GM23338 (cell line): Measurements from ENCODE around the gene SH3D19. TPM values are rescaled to one million over a fixed set of nuclear protein-coding genes. Genes with fewer than 3 reads are reported as not detected.

Experiments
- ATAC-seq: fragments of 200-7000 bp; cut with Tn5 transposase; 3 replicates; pipeline ENCODE4 v1.9.1; 2020
- DNase-seq: peaks from one replicate; pipeline ENCODE4 v3.0.0-alpha.2; 2015; ENCODE audit warnings: low spot score
- H2AFZ ChIP-seq: fragments of 200-600 bp; sonication (generic); 2 replicates; pipeline ENCODE4 v1.8.0; 2016; ENCODE audit warnings: antibody characterized with exemption, mild to moderate bottlenecking, moderate library complexity
- H3F3A ChIP-seq: fragments of 200-600 bp; sonication (generic); replicated peaks from 2 replicates; pipeline ENCODE4 v1.8.0; 2017; ENCODE audit warnings: antibody characterized with exemption, mixed run types, low read depth
- H3K27ac ChIP-seq: fragments of 200-600 bp; sonication (generic); 2 replicates; pipeline ENCODE4 v1.6.1; 2016; ENCODE audit warnings: low read depth
- H3K27me3 ChIP-seq: fragments of 200-600 bp; sonication (generic); 2 replicates; pipeline ENCODE4 v1.8.0; 2016; ENCODE audit warnings: mild to moderate bottlenecking, mixed run types, moderate library complexity; ENCODE audit not compliant: insufficient read depth
- H3K36me3 ChIP-seq: fragments of 200-600 bp; sonication (generic); 2 replicates; pipeline ENCODE4 v1.8.0; 2016; ENCODE audit warnings: mild to moderate bottlenecking; ENCODE audit not compliant: insufficient read depth
- H3K4me1 ChIP-seq: fragments of 200-600 bp; sonication (generic); 2 replicates; pipeline ENCODE4 v1.8.0; 2016; ENCODE audit warnings: mild to moderate bottlenecking, moderate library complexity; ENCODE audit not compliant: insufficient read depth
- H3K4me2 ChIP-seq: fragments of 200-600 bp; sonication (generic); 2 replicates; pipeline ENCODE4 v1.7.1; 2017; ENCODE audit warnings: mixed run types
- H3K4me3 ChIP-seq: fragments of 200-600 bp; sonication (generic); 2 replicates; pipeline ENCODE4 v1.6.1; 2016; ENCODE audit warnings: mixed run types
- H3K79me2 ChIP-seq: fragments of 200-600 bp; sonication (generic); replicated peaks from 2 replicates; pipeline ENCODE4 v1.8.0; 2017; ENCODE audit warnings: mild to moderate bottlenecking; ENCODE audit not compliant: insufficient read depth
- H3K9me2 ChIP-seq: fragments of 200-600 bp; sonication (generic); 2 replicates; pipeline ENCODE4 v1.8.0; 2017; ENCODE audit not compliant: insufficient read depth
- H4K20me1 ChIP-seq: fragments of 200-600 bp; sonication (generic); replicated peaks from 2 replicates; pipeline ENCODE4 v1.8.0; 2017; ENCODE audit warnings: mild to moderate bottlenecking; ENCODE audit not compliant: insufficient read depth
- H3K27ac Mint-ChIP-seq: 2 replicates; pipeline ENCODE4 v1.8.0; 2020; ENCODE audit warnings: inconsistent platforms, mild to moderate bottlenecking, moderate library complexity, mixed read lengths
- H3K27me3 Mint-ChIP-seq: 3 replicates; pipeline ENCODE4 v1.8.0; 2022; ENCODE audit warnings: low read depth, mild to moderate bottlenecking, moderate library complexity, mixed read lengths, inconsistent platforms; ENCODE audit not compliant: insufficient read depth, poor library complexity
- H3K36me3 Mint-ChIP-seq: 3 replicates; pipeline ENCODE4 v1.8.0; 2021; ENCODE audit warnings: low read depth, mild to moderate bottlenecking, inconsistent platforms, moderate library complexity, mixed read lengths
- H3K4me1 Mint-ChIP-seq: 3 replicates; pipeline ENCODE4 v1.8.0; 2020; ENCODE audit warnings: mild to moderate bottlenecking, inconsistent platforms, mixed read lengths
- H3K4me3 Mint-ChIP-seq: 3 replicates; pipeline ENCODE4 v1.8.0; 2021; ENCODE audit warnings: moderate library complexity, mild to moderate bottlenecking, inconsistent platforms, mixed read lengths
- H3K9me3 Mint-ChIP-seq: 3 replicates; pipeline ENCODE4 v1.8.0; 2020; ENCODE audit warnings: moderate library complexity, mild to moderate bottlenecking, inconsistent platforms, mixed read lengths
- CREB1 ChIP-seq: fragments of 250-450 bp; sonication (Bioruptor Pico); IDR thresholded peaks from 2 replicates; pipeline ENCODE4 v1.5.0; 2020; ENCODE audit warnings: low read depth, mild to moderate bottlenecking, moderate library complexity
- CTCF ChIP-seq, 2 experiments: fragments of 200-600 bp in 1 of 2; sonication (generic) in 1 of 2; conservative IDR thresholded peaks; 2 replicates each; pipeline versions ENCODE4 v1.5.1 to v1.6.1; 2016 to 2017; ENCODE audit warnings: antibody characterized with exemption in 2 of 2, low read depth in 2 of 2, mild to moderate bottlenecking in 2 of 2, moderate library complexity in 1 of 2
- ETS1 ChIP-seq: IDR thresholded peaks from 2 replicates; pipeline ENCODE4 v1.6.1; 2016; ENCODE audit warnings: antibody characterized with exemption
- EZH2 ChIP-seq: fragments of 200-600 bp; sonication (generic); IDR thresholded peaks from one replicate; pipeline ENCODE4 v1.8.0; 2017; ENCODE audit warnings: antibody characterized with exemption, mild to moderate bottlenecking, low read depth; ENCODE audit not compliant: unreplicated experiment
- NANOG ChIP-seq: IDR thresholded peaks from 2 replicates; pipeline ENCODE4 v1.6.1; 2016; ENCODE audit warnings: antibody characterized with exemption, borderline replicate concordance
- REST ChIP-seq: IDR thresholded peaks from one replicate; pipeline ENCODE4 v1.6.1; 2018; ENCODE audit warnings: antibody characterized with exemption; ENCODE audit not compliant: unreplicated experiment
- ZNF331 ChIP-seq: fragments of 250-450 bp; sonication (Bioruptor Pico); IDR thresholded peaks from 2 replicates; pipeline ENCODE4 v1.5.0; 2020; ENCODE audit warnings: low read depth, mild to moderate bottlenecking, moderate library complexity
- ZNF462 ChIP-seq: fragments of 250-450 bp; sonication (Bioruptor Pico); IDR thresholded peaks from 2 replicates; pipeline ENCODE4 v1.5.0; 2020; ENCODE audit warnings: mild to moderate bottlenecking, moderate library complexity
- polyA plus RNA-seq: library from polyadenylated mRNA; unstranded; fragments of >200 nt; fragmentation: Nextera tagmentation; extraction: Ambion mirVana; gene quantifications from 2 replicates; pipeline ENCODE4 v1.2.1, GENCODE V29; 2016
- total RNA-seq: library from RNA; depleted of rRNA; stranded (reverse); fragments of >200 nt; shearing (Covaris generic); gene quantifications from 2 replicates; pipeline ENCODE4 v1.2.3, GENCODE V29; 2014

SH3D19 gene
- total and polyA plus RNA-seq, 2 experiments from 2014 or later: 25.3 to 57.4 TPM

GRCh38 chr4:151359576-151359975, 34.2 kb upstream of the SH3D19 start:
- H3K4me2 ChIP-seq: no peak overlapping the region
- no peak overlapping the region for H3K27ac ChIP-seq
- DNase-seq (no peak), ATAC-seq (no peak)
- H3K4me1 ChIP-seq: no peaks in the 10 kb centered on the region
- no peak overlapping the region for H2AFZ ChIP-seq
- no peaks in the 10 kb centered on the region for H3K27me3 ChIP-seq
- no peak overlapping the region for H3K4me3 Mint-ChIP-seq
- peaks cover 1% of the 10 kb centered on the region for H3K27me3 Mint-ChIP-seq
- H3K27ac Mint-ChIP-seq: no peak overlapping the region
- TF ChIP-seq EZH2: no peak
- no peaks in the 10 kb centered on the region for H4K20me1 ChIP-seq
- no peaks in the 10 kb centered on the region for H3K79me2 ChIP-seq
- no peak overlapping the region for H3K4me3 ChIP-seq
- H3K36me3 Mint-ChIP-seq: no peaks in the 10 kb centered on the region
- H3K36me3 ChIP-seq: no peaks in the 10 kb centered on the region
- no peaks in the 10 kb centered on the region for H3F3A ChIP-seq
- no peaks in the 10 kb centered on the region for H3K9me2 ChIP-seq
- peaks cover 12% of the 10 kb centered on the region for H3K4me1 Mint-ChIP-seq
- H3K9me3 Mint-ChIP-seq: no peaks in the 10 kb centered on the region

GRCh38 chr4:151358266-151358665, 32.9 kb upstream of the SH3D19 start:
- TF ChIP-seq NANOG: no peak
- no peak for TF ChIP-seq ETS1
- TF ChIP-seq ZNF331 (CRISPR knock-in tag): no peak
- TF ChIP-seq EZH2: no peak
- no peak for TF ChIP-seq REST
- no peak for TF ChIP-seq CTCF (conservative IDR thresholded peaks at IDR 0.05; ENCODE audit: low read depth in 2 of 2)
- TF ChIP-seq CREB1 (CRISPR knock-in tag): no peak
- no peak for TF ChIP-seq ZNF462 (CRISPR knock-in tag)

More at GRCh38 chr4:151358266-151358665, 32.9 kb upstream of the SH3D19 start:
- Mint-ChIP-seq H3K27me3 (peaks cover 1% of the 10 kb centered on the region), H3K27ac (no peak overlapping the region), H3K36me3 (no peaks in the 10 kb centered on the region), H3K9me3 (no peaks in the 10 kb centered on the region), H3K4me1 (peaks cover 12% of the 10 kb centered on the region), H3K4me3 (no peak overlapping the region)
- no peaks in the 10 kb centered on the region; the same call in 1 of the 2 replicates for H3K9me2 ChIP-seq
- no peaks in the 10 kb centered on the region for H3K79me2 ChIP-seq
- H4K20me1 ChIP-seq: no peaks in the 10 kb centered on the region
- no peaks in the 10 kb centered on the region for H3K4me1 ChIP-seq
- no peak overlapping the region for H3K4me2 ChIP-seq
- DNase-seq (no peak), ATAC-seq (no peak)
- H3K27me3 ChIP-seq: no peaks in the 10 kb centered on the region
- H3K36me3 ChIP-seq: no peaks in the 10 kb centered on the region
- no peaks in the 10 kb centered on the region for H3F3A ChIP-seq
- no peak overlapping the region for H3K27ac ChIP-seq
- H2AFZ ChIP-seq: no peak overlapping the region
- no peak overlapping the region for H3K4me3 ChIP-seq
